ENCODE measurements around the gene PLS3.

GRCh38 chrX:115588179-115588578 lies 27.2 kb downstream of the PLS3 start:
- no peak for TF ChIP-seq CTCF (IDR thresholded peaks at IDR 0.05)
- no peak for TF ChIP-seq POLR2A (IDR thresholded peaks at IDR 0.05; ENCODE audit: low read depth)
- no peak for TF ChIP-seq POLR2AphosphoS5 (IDR thresholded peaks at IDR 0.05)
